Stimulated activated CD8-positive, alpha-beta memory T cell treated with anti-CD3 and anti-CD28 coated beads, Interleukin-4, amount 100 ng/mL, for 24 hours (primary cell): ENCODE data around the gene CCR4.
"Not testable (repeated sequence)": the region's sequence is repeated elsewhere in the genome, so short reads cannot be mapped to it uniquely, and the experiment has no call there.

ENCODE experiments used
- DNase-seq: peaks from one replicate; pipeline ENCODE4 v3.0.0-alpha.2; 2020; ENCODE audit warnings: low read depth

Gene CCR4

GRCh38 chr3:32952369-32953077, 1.1 kb downstream of the CCR4 start:
- DNase-seq, result no peak

- DNase-seq, result no peak
Measured at GRCh38 chr3:32954506-32954905, 3.1 kb downstream of the CCR4 start.

GRCh38 chr3:32956750-32957570, 5.5 kb downstream of the CCR4 start:
- DNase-seq, result no peak

GRCh38 chr3:32958509-32958908, 7.1 kb downstream of the CCR4 start:
- DNase-seq, result no peak

GRCh38 chr3:32959371-32959770, 7.9 kb downstream of the CCR4 start:
- DNase-seq, result no peak

- DNase-seq, result no peak
Measured at GRCh38 chr3:32960404-32961170, 9.1 kb downstream of the CCR4 start.

- DNase-seq, result no peak
Measured at GRCh38 chr3:32961189-32961715, 9.8 kb downstream of the CCR4 start.

- DNase-seq, result no peak
Measured at GRCh38 chr3:32963871-32964270, 12.4 kb downstream of the CCR4 start.

- not testable (repeated sequence) for DNase-seq
Measured at GRCh38 chr3:32964781-32965180, 13.3 kb downstream of the CCR4 start.

- not testable (repeated sequence) for DNase-seq
Measured at GRCh38 chr3:32965617-32966213, 14.3 kb downstream of the CCR4 start.

- DNase-seq, result not testable (repeated sequence)
Measured at GRCh38 chr3:32966627-32967026, 15.2 kb downstream of the CCR4 start.

GRCh38 chr3:32968166-32968919, 16.9 kb downstream of the CCR4 start:
- DNase-seq, result no peak

- no peak for DNase-seq
Measured at GRCh38 chr3:32968920-32969389, 17.5 kb downstream of the CCR4 start.

- no peak for DNase-seq
Measured at GRCh38 chr3:32969656-32970055, 18.2 kb downstream of the CCR4 start.

GRCh38 chr3:32971291-32971690, 19.8 kb downstream of the CCR4 start:
- DNase-seq, result not testable (repeated sequence)

GRCh38 chr3:32972482-32973146, 21.2 kb downstream of the CCR4 start:
- no peak for DNase-seq

- no peak for DNase-seq
Measured at GRCh38 chr3:32973982-32974381, 22.5 kb downstream of the CCR4 start.

- DNase-seq, result no peak
Measured at GRCh38 chr3:32975891-32976595, 24.6 kb downstream of the CCR4 start.

GRCh38 chr3:32977861-32978260, 26.4 kb downstream of the CCR4 start:
- no peak for DNase-seq

- no peak for DNase-seq
Measured at GRCh38 chr3:32978331-32978730, 26.9 kb downstream of the CCR4 start.
